ENCODE measurements around the gene GRHL1.

DNA sequence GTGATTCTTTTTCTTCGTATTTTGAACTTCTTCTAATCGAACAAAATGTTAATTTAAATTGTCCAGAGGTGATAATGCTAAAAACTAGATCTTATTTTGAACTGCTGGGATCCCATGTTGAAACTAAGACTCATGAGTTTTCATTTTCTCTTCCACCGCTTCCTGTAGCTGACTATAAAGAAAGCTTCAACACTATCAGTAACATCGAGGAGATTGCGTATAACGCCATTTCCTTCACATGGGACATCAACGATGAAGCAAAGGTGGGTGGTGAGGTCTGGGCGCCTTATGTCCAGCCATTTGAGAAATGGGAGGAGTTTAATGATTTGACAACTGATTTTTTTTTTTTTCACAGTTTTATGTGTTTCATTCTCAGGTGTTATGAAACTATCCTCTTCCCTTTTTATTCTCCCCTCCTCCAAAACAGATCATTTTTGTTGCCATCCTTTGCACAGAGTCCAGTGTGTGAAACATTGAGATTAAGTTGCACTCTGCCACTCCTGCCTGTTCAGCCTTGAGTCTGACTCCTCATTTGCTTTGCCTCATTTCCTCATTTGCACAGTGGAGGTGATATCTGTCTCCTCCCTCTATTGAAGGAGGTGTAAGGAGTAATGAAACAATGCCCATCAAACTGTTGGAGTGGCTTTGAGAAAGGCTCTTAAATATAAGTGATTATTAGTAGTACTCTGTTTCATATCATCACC lies 13.8 kb downstream of the GRHL1 start:
- TF ChIP-seq MXI1 (IDR thresholded peaks at IDR 0.05; ENCODE audit: low read depth, low read length) (no peak), PTBP1 (IDR thresholded peaks at IDR 0.05; ENCODE audit: low read depth, low read length) (no peak), SP1 (CRISPR knock-in tag; IDR thresholded peaks at IDR 0.05) (no peak), THRA (IDR thresholded peaks at IDR 0.05) (no peak), POLR2A (conservative IDR thresholded peaks at IDR 0.05) (no peak), EP300 (IDR thresholded peaks at IDR 0.05; ENCODE audit: low read length) (no peak), ZNF408 (CRISPR knock-in tag; IDR thresholded peaks at IDR 0.05; ENCODE audit: low read depth) (no peak)
- TF ChIP-seq, protein P1, sequence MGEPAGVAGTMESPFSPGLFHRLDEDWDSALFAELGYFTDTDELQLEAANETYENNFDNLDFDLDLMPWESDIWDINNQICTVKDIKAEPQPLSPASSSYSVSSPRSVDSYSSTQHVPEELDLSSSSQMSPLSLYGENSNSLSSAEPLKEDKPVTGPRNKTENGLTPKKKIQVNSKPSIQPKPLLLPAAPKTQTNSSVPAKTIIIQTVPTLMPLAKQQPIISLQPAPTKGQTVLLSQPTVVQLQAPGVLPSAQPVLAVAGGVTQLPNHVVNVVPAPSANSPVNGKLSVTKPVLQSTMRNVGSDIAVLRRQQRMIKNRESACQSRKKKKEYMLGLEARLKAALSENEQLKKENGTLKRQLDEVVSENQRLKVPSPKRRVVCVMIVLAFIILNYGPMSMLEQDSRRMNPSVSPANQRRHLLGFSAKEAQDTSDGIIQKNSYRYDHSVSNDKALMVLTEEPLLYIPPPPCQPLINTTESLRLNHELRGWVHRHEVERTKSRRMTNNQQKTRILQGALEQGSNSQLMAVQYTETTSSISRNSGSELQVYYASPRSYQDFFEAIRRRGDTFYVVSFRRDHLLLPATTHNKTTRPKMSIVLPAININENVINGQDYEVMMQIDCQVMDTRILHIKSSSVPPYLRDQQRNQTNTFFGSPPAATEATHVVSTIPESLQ (CRISPR knock-in tag; IDR thresholded peaks at IDR 0.05), result no peak
- TF ChIP-seq, protein P2, sequence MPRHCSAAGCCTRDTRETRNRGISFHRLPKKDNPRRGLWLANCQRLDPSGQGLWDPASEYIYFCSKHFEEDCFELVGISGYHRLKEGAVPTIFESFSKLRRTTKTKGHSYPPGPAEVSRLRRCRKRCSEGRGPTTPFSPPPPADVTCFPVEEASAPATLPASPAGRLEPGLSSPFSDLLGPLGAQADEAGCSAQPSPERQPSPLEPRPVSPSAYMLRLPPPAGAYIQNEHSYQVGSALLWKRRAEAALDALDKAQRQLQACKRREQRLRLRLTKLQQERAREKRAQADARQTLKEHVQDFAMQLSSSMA (CRISPR knock-in tag; IDR thresholded peaks at IDR 0.05), result no peak
- TF ChIP-seq, protein P3, sequence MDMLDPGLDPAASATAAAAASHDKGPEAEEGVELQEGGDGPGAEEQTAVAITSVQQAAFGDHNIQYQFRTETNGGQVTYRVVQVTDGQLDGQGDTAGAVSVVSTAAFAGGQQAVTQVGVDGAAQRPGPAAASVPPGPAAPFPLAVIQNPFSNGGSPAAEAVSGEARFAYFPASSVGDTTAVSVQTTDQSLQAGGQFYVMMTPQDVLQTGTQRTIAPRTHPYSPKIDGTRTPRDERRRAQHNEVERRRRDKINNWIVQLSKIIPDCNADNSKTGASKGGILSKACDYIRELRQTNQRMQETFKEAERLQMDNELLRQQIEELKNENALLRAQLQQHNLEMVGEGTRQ (CRISPR knock-in tag; IDR thresholded peaks at IDR 0.05), result no peak
- TF ChIP-seq, protein P4, sequence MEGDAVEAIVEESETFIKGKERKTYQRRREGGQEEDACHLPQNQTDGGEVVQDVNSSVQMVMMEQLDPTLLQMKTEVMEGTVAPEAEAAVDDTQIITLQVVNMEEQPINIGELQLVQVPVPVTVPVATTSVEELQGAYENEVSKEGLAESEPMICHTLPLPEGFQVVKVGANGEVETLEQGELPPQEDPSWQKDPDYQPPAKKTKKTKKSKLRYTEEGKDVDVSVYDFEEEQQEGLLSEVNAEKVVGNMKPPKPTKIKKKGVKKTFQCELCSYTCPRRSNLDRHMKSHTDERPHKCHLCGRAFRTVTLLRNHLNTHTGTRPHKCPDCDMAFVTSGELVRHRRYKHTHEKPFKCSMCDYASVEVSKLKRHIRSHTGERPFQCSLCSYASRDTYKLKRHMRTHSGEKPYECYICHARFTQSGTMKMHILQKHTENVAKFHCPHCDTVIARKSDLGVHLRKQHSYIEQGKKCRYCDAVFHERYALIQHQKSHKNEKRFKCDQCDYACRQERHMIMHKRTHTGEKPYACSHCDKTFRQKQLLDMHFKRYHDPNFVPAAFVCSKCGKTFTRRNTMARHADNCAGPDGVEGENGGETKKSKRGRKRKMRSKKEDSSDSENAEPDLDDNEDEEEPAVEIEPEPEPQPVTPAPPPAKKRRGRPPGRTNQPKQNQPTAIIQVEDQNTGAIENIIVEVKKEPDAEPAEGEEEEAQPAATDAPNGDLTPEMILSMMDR (IDR thresholded peaks at IDR 0.05 in 2 of 3, conservative IDR thresholded peaks at IDR 0.05 in 1 of 3; ENCODE audit: insufficient read depth in 2 of 3, low read depth in 1 of 3, low read length in 3 of 3), result no peak

Measured in K562 (cell line).